Metanephros (tissue), 1 donor: Measurements from ENCODE around the gene FKBP7. TPM values are rescaled to one million over a fixed set of nuclear protein-coding genes. Genes with fewer than 3 reads are reported as not detected.

Experiments
- total RNA-seq: library from RNA; depleted of rRNA; stranded (reverse); fragments of >200 nt; gene quantifications from one replicate; pipeline ENCODE4 v1.2.3, GENCODE V29; 2014

The FKBP7 gene
- total RNA-seq = 68.5 TPM

GRCh38 chr2:178478439-178479274 lies at the start of gene FKBP7:
TSS of gene FKBP7 (minus strand) at chr2:178478600. CDS start at chr2:178478499, 101 bp downstream.

GRCh38 chr2:178480227-178481181 lies 2.1 kb upstream of the FKBP7 start, which contains the start of gene PLEKHA3:
TSS of gene PLEKHA3 (plus strand) at chr2:178480457. CDS start at chr2:178480870, 413 bp downstream.

GRCh38 chr2:178450774-178451525 lies 27.4 kb downstream of the FKBP7 start, which contains the start of the genes PJVK and PRKRA:
TSS of gene PJVK (plus strand) at chr2:178451378. CDS start at chr2:178453410, 2,032 bp downstream.
TSS of gene PRKRA (minus strand) at chr2:178451175. CDS start at chr2:178451030, 145 bp downstream.

Other genes starting within 250 kb of the FKBP7 start
- gene PRKRA, start 27.4 kb downstream of the FKBP7 start, total RNA-seq = 93.0 TPM
- gene PJVK, start 27.2 kb downstream of the FKBP7 start, total RNA-seq = 5.1 TPM
- gene PLEKHA3, start 1.9 kb upstream of the FKBP7 start, total RNA-seq = 7.7 TPM